GM12865 (cell line): ENCODE data around the gene NCL.

Source experiments
- DNase-seq: peaks from one replicate; pipeline ENCODE4 v3.0.0; 2010; ENCODE audit warnings: low read depth
- H3K4me3 ChIP-seq: 2 replicates; pipeline ENCODE4 v1.5.1; 2011; ENCODE audit warnings: mild to moderate bottlenecking, low read depth, low read length, control low read depth
- CTCF ChIP-seq: IDR thresholded peaks from 2 replicates; pipeline ENCODE4 v1.5.1; 2011; ENCODE audit warnings: low read length, control low read depth, low read depth, inconsistent platforms; ENCODE audit not compliant: insufficient read depth; ENCODE audit errors: missing control alignments

Gene NCL

DNA sequence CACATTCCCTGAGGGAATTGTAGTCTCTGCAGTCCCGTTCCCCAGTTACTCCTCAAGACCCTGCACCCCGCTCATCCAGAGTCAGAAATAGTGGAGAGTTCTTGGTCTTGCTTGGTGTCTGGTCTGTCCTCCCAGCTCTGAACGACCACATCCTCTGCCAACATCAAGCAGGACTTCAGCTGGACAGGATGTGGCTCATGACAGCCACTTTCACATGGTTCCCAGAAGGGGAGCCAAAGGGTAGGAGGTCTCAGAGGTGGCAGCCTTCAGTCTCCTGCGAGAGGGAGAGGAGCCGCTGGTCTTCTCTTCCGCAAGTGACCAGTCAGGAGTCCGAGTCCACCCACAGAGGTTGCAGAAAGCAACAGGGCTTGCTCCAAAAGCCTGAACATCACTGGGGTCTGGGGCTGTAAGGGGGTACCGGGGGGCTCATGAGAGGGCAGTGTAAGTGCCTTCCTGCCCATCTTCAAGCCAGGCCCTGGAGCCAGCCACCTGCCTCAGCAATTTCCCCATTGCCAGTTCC is 38.9 kb downstream of the NCL start:
- DNase-seq = peak; percentile 63
- H3K4me3 ChIP-seq = no peak overlapping the region
- no peak for TF ChIP-seq CTCF

- no peak for DNase-seq
- H3K4me3 ChIP-seq = no peak overlapping the region
- TF ChIP-seq CTCF = no peak
Observed at GRCh38 chr2:231423176-231423575, 41.1 kb downstream of the NCL start.

DNA sequence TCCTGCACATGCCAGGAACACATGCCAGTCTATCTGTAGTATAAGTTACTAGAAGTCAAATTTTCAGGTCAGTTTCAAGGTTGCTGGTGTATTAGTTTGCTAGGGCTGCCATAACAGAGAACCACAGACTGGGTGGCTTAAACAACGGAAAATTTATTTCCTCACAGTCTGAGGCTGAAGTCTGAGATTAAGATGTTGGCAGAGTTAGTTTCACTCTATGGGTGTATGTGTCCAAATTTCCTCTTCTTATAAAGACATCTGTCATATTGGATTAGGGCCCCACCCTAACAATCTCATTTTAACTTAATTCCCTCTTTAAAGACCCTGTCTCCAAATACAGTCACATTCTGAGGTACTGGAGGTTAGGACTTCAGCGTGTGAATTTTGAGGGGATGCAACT is 42.2 kb downstream of the NCL start:
- no peak for TF ChIP-seq CTCF
- no peak overlapping the region for H3K4me3 ChIP-seq
- DNase-seq = no peak

GRCh38 chr2:231421051-231421580 is 43.2 kb downstream of the NCL start:
- H3K4me3 ChIP-seq = no peak overlapping the region
- no peak for DNase-seq
- TF ChIP-seq CTCF = no peak

DNA sequence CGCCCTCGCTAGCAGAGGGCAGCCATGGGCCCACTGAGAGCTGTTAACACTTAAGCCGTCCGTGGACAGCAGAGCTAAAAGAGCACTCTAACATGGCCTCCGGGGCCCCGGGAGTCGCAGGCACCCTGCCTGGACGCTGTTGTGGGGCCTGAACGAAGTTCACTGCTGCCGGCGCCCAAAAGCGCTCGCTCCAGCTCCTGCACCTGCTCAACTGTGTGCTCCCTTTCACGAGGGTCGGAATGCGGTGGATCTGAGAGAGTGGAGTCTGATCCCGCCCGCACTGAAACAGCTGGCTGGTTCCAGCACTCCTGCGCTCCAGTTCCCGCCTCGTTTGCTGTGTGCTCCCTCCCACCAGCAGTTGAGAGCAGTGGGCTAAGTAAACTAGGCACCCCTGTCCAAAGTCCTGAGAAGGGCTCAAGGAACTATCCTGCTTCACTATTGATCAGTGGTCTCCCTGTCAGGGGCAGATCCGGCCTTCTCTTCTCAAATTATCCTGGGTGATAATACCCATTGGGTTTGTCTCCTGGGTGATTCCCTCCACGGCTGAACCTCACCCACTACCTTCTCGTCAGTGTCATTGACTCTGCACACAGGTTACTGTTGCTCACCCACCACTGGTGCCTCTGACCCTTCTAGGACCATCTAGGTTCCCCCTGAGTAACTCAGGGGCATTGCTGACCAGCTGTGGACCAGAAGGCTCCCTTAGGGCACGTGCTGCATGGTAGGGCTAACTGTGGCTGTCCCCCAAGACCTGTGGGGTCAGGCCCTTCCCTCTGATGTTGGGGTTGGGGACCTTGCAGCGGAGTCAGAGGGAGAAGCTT is 45.3 kb downstream of the NCL start:
- H3K4me3 ChIP-seq = no peak overlapping the region
- TF ChIP-seq CTCF = no peak
- no peak for DNase-seq

DNA sequence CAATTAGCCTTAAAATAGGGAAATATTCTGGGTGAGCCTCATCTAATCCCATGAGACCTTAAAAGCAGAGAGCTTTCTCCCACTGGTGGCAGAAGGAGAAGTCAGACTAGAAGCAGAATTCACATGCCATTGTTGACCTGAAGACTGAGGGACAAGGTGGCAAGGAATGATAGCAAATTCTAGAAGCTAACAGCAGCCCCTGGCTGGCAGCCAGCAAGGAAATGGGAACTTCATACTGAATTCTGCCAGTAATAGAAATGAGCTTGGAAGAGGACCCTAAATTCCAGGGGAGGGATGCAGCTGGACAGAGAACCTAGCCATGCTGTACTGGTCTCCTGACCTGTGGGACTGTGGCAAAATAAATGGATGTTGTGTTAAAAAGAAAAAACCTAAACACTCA is 49.3 kb downstream of the NCL start:
- no peak for TF ChIP-seq CTCF
- H3K4me3 ChIP-seq = no peak overlapping the region
- DNase-seq = no peak
